Colonic mucosa (tissue), 4 donors: ENCODE data around the gene E2F4. TPM values are rescaled to one million over a fixed set of nuclear protein-coding genes. Genes with fewer than 3 reads are reported as not detected.
A peak's percentile ranks its signal among the peaks of the same experiment; 100 is the strongest.

ENCODE experiments used
- DNase-seq: peaks from one replicate; pipeline ENCODE4 v3.0.0-alpha.2; 2020
- H3K27ac ChIP-seq: fragments of 200-600 bp; one replicate; pipeline ENCODE4 v1.8.0; 2021
- H3K27me3 ChIP-seq: fragments of 200-600 bp; one replicate; pipeline ENCODE4 v1.8.0; 2021
- H3K36me3 ChIP-seq: fragments of 200-600 bp; one replicate; pipeline ENCODE4 v1.8.0; 2021
- H3K4me1 ChIP-seq: fragments of 200-600 bp; one replicate; pipeline ENCODE4 v1.8.0; 2021; ENCODE audit warnings: mild to moderate bottlenecking
- H3K4me3 ChIP-seq: fragments of 200-600 bp; one replicate; pipeline ENCODE4 v1.8.0; 2021
- H3K9ac ChIP-seq, 2 donors: one replicate each; pipeline ENCODE4 v1.7.0; 2013; ENCODE audit warnings: control low read depth in 2 of 2, low read depth in 2 of 2, low read length in 2 of 2
- H3K9me3 ChIP-seq: fragments of 200-600 bp; one replicate; pipeline ENCODE4 v1.8.0; 2021
- CTCF ChIP-seq: fragments of 200-600 bp; IDR thresholded peaks from one replicate; pipeline ENCODE4 v1.8.0; 2022; ENCODE audit warnings: antibody characterized with exemption, mild to moderate bottlenecking
- intact Hi-C: fragments of 100-400 bp; cut with DNase I; formaldehyde crosslinking; loops from one replicate; pipeline ENCODE4 v1.14.1; 2022
- total RNA-seq, 2 donors: library from RNA; stranded (reverse); fragmentation: NEBNext Ultra II Directional in 1 of 2; extraction: Animal tissue kit (Norgen Biotek cat#: 25700) in 1 of 2; gene quantifications; one replicate each; pipeline ENCODE4 v1.2.1, GENCODE V29; 2021
- donor health status: healthy.
- donor health status: DM: no; HTN: no; CAD: no.
- donor health status: DM: no; HTN: no; CAD: no.

The E2F4 gene
- total RNA-seq, 2 donors from 2014 or later: 53.3 to 89.0 TPM

GRCh38 chr16:67226295-67226803 lies 34.4 kb downstream of the E2F4 start:
- no peak for TF ChIP-seq CTCF
- Histone ChIP-seq H3K9ac (peak overlapping the region; percentile 37 to 98), H3K36me3 (peaks cover 13% of the 10 kb centered on the region), H3K4me1 (peaks cover 3% of the 10 kb centered on the region), H3K4me3 (peak overlapping the region; percentile 95), H3K9me3 (no peaks in the 10 kb centered on the region), H3K27ac (peak overlapping the region; percentile 54), H3K27me3 (no peaks in the 10 kb centered on the region)
- intact Hi-C loops: no loop called here
- DNase-seq: no peak

GRCh38 chr16:67226804-67227566 lies 35.0 kb downstream of the E2F4 start, which contains the start of gene TMEM208:
Gene TMEM208 (plus strand): TSS chr16:67227130. CDS start chr16:67227219, 89 bp downstream.
- Histone ChIP-seq H3K9ac (peak within 1 kb of the TSS; percentile 91 to 98), H3K27ac (peak within 1 kb of the TSS; percentile 56), H3K4me1 (peaks cover 3% of the 10 kb centered on the region), H3K4me3 (peak within 1 kb of the TSS; percentile 95), H3K36me3 (peaks cover 19% of the 10 kb centered on the region), H3K9me3 (no peaks in the 10 kb centered on the region), H3K27me3 (no peaks in the 10 kb centered on the region)
- peak; percentile 99 for DNase-seq
- no peak for TF ChIP-seq CTCF
- intact Hi-C loops: no loop called here

GRCh38 chr16:67227567-67227921 lies 35.6 kb downstream of the E2F4 start:
- TF ChIP-seq CTCF: no peak
- intact Hi-C loops: no loop called here
- Histone ChIP-seq H3K27ac (peak overlapping the region; percentile 56), H3K9ac (peak overlapping the region; percentile 91 to 98), H3K27me3 (no peaks in the 10 kb centered on the region), H3K36me3 (peaks cover 19% of the 10 kb centered on the region), H3K4me1 (peaks cover 3% of the 10 kb centered on the region), H3K9me3 (no peaks in the 10 kb centered on the region), H3K4me3 (peak overlapping the region; percentile 95)
- no peak for DNase-seq

- intact Hi-C loops: no loop called here
Observed at GRCh38 chr16:67228034-67228785, 36.3 kb downstream of the E2F4 start.

More at GRCh38 chr16:67228034-67228785, 36.3 kb downstream of the E2F4 start:
- H3K4me3 ChIP-seq: peak overlapping the region; percentile 95
- TF ChIP-seq CTCF: no peak
- no peaks in the 10 kb centered on the region for H3K9me3 ChIP-seq
- peak overlapping the region in 1 of 2 donors; percentile 98 for H3K9ac ChIP-seq
- DNase-seq: no peak
- H3K27me3 ChIP-seq: no peaks in the 10 kb centered on the region
- no peak overlapping the region for H3K27ac ChIP-seq
- H3K36me3 ChIP-seq: peaks cover 19% of the 10 kb centered on the region
- peaks cover 3% of the 10 kb centered on the region for H3K4me1 ChIP-seq
